GM12872 (cell line): ENCODE measurements around the gene ENTPD7.
A peak's percentile ranks its signal among the peaks of the same experiment; 100 is the strongest.

ENCODE experiments used
- TF ChIP-seq, protein P1 (sequence below): IDR thresholded peaks from 3 replicates; pipeline ENCODE4 v1.5.1; 2011; ENCODE audit warnings: low read depth, mild to moderate bottlenecking, low read length, moderate library complexity; ENCODE audit not compliant: insufficient read depth

Gene ENTPD7, protein sequence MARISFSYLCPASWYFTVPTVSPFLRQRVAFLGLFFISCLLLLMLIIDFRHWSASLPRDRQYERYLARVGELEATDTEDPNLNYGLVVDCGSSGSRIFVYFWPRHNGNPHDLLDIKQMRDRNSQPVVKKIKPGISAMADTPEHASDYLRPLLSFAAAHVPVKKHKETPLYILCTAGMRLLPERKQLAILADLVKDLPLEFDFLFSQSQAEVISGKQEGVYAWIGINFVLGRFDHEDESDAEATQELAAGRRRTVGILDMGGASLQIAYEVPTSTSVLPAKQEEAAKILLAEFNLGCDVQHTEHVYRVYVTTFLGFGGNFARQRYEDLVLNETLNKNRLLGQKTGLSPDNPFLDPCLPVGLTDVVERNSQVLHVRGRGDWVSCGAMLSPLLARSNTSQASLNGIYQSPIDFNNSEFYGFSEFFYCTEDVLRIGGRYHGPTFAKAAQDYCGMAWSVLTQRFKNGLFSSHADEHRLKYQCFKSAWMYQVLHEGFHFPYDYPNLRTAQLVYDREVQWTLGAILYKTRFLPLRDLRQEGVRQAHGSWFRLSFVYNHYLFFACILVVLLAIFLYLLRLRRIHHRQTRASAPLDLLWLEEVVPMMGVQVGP

DNA sequence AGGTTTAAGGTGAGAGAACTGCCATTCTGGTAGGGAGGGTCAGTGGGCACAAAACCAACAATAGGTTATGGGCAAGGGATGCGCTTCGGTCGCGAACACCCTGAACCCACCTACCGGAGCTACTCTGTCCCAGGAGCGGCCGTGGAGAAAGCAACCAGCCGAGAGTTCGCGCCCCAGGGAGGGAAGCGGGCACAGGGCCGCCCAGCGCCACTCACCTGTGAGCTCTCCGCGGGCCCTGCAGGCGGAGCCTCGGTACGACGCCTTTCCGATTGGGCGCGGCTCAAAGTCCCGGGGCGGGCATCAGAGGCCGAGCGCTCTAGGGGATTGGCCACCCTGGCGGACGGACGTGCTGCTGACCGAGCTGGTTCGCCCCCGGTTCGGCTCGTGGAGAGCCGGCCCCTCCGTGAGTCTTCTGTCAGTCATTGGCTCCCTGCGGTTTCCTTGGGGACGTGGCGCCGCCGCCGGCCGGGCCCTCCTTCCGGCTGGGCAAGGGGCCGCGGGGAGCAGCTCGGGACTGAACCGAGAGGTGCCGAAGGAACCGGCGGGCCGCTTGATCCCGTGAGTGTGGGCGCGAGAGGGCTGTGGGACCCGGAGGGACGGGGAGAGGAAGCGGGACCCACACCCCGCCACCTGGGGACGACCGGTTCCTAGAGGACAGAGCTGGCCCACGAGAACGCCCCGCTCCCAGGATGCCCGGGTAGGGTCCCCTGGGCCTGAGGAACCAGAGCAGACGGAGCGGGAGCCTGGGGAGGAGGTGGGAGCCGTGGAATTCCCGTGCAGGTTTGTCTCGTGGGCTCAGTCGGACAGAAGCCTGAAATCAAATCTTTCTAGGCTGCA, at the start of gene ENTPD7:
TSS of gene ENTPD7 (plus strand) at position 479 of the 837 bp plus-strand sequence. CDS start 448 bp downstream, outside the sequence.
- TF ChIP-seq, protein P1, sequence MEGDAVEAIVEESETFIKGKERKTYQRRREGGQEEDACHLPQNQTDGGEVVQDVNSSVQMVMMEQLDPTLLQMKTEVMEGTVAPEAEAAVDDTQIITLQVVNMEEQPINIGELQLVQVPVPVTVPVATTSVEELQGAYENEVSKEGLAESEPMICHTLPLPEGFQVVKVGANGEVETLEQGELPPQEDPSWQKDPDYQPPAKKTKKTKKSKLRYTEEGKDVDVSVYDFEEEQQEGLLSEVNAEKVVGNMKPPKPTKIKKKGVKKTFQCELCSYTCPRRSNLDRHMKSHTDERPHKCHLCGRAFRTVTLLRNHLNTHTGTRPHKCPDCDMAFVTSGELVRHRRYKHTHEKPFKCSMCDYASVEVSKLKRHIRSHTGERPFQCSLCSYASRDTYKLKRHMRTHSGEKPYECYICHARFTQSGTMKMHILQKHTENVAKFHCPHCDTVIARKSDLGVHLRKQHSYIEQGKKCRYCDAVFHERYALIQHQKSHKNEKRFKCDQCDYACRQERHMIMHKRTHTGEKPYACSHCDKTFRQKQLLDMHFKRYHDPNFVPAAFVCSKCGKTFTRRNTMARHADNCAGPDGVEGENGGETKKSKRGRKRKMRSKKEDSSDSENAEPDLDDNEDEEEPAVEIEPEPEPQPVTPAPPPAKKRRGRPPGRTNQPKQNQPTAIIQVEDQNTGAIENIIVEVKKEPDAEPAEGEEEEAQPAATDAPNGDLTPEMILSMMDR: no peak

DNA sequence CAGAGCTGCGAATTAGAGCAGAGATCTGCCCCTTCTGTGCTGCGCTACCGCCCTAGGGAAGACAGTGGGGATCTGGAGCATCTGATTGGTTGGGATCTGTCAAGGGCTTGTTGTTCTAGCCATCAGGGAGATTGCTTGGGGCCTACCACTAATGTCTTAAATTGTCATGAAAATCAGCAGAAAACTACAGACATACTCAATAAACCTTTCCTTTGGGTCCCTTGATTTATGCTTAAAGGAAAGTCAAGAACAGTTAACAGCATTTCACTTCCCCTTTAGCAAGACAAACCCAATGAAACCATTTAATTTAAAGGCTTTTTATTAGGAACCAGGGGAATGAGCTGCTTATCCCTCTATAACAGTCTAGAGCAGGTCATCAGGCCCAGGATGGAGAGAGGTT, 49.1 kb upstream of the ENTPD7 start:
- TF ChIP-seq, protein P1: no peak

DNA sequence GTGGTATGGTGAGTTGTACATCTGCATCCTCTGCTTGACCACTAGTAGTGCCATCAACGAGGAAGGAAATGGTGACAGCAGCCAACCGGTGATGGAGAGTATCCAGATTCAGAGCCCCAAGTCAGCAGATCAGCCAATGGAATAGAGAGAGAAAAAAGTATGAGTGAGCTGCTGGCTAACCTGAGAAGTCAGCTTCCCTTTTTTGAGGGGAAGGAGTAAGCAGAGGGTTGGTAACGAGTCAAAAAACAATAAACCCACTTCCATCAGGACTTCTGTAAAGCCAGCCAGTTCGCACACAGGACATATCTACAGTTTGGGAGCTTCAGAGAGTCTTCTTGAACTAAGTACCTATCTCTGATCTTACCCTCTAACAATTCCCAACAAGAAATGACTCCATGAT, 48.0 kb upstream of the ENTPD7 start:
- TF ChIP-seq, protein P1: no peak

DNA sequence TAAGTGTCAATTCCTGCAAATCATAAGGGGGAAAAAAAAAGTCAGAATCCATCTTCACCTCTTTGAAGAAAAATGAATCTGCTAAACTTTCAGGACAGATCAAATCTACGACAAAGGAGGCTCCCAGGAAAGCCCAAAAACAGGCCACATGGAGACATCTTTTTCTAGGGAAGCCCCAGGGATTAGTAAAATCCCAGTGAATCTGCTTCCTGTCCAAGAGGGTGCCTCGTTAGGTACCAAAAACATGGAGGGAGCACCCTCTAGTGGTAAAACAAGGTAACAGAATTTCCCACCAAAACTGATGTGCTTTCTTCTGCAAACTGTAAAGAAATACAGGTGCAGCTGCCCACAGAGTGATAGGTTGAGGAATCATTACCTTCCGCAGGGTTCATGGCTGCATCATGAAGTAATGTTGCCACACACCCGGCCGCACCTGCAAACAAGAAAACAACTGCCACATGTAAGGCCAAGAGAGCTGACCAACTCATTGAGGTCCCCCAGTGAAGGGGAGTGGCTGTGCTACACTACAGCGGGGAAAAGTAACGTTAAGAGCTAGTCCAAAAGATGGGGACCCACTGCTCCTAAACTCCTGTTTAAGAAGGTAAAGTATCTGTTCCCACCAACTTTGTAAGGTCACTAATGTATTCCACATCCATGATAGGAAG, 47.0 kb upstream of the ENTPD7 start:
- TF ChIP-seq, protein P1: peak; percentile 81

DNA sequence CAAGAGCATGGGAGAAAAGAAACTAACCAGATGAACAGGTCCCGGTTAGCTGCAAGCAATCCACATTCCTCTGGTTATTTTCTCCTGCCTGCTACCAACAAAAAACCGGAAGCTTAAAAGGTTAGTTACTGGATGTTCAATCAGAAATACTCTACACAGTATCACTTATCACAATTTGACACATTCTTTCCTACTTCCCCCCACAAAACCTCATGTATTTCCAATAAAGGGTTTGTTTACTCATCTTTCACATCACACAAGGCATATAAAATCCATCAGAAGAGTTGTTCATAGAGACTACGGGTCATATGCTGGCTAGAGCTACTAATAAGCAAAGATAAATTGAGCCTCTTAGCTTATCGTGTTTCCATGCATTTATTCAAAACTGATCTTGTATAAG, 43.9 kb upstream of the ENTPD7 start:
- TF ChIP-seq, protein P1: no peak

DNA sequence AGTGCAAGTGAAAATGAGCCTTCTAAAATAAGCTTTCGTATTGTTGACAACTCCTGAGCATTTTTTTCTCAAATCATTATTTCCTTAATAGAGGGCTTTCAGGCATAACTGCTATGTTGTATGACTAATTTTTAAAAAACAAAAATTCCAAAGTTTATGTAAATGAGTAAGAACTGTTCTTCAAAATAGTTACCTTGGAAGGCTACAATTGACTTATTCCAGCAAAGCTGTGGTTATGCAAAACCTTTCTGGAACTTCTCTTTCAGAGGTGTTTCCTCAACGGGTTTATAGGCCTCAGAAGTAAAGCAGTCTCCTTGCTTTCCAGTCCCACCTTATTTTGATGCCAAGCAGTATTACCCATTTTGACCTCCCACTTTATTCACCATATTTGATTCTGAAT, 41.6 kb upstream of the ENTPD7 start:
- TF ChIP-seq, protein P1: no peak
